AG10803 (cell line): ENCODE measurements around the gene DACH1.

ENCODE experiments used
- DNase-seq: peaks from one replicate; pipeline ENCODE4 v3.0.0; 2010; ENCODE audit warnings: low read depth
- H3K4me3 ChIP-seq: 2 replicates; pipeline ENCODE4 v1.5.1; 2011; ENCODE audit warnings: mild to moderate bottlenecking, low read length, control low read depth
- CTCF ChIP-seq: conservative IDR thresholded peaks from 2 replicates; pipeline ENCODE4 v1.5.1; 2011; ENCODE audit warnings: mild to moderate bottlenecking, low read length, control low read depth, inconsistent platforms

Gene DACH1

GRCh38 chr13:71492346-71492871 lies 374.6 kb downstream of the DACH1 start:
- H3K4me3 ChIP-seq, result no peak overlapping the region
- TF ChIP-seq CTCF, result no peak
- DNase-seq, result no peak

- H3K4me3 ChIP-seq, result no peak overlapping the region
- DNase-seq, result no peak
- no peak for TF ChIP-seq CTCF
These were observed 376.0 kb downstream of the DACH1 start for GRCh38 chr13:71491010-71491409.

- no peak overlapping the region for H3K4me3 ChIP-seq
- DNase-seq, result no peak
- TF ChIP-seq CTCF, result no peak
These were observed 378.0 kb downstream of the DACH1 start for GRCh38 chr13:71489041-71489440.

- TF ChIP-seq CTCF, result no peak
- DNase-seq, result no peak
- H3K4me3 ChIP-seq, result no peak overlapping the region
These were observed 378.8 kb downstream of the DACH1 start for GRCh38 chr13:71488201-71488600.

- no peak for DNase-seq
- no peak for TF ChIP-seq CTCF
- no peak overlapping the region for H3K4me3 ChIP-seq
These were observed 381.1 kb downstream of the DACH1 start for GRCh38 chr13:71485913-71486312.

GRCh38 chr13:71483733-71484132 lies 383.3 kb downstream of the DACH1 start:
- DNase-seq, result no peak
- no peak overlapping the region for H3K4me3 ChIP-seq
- no peak for TF ChIP-seq CTCF

GRCh38 chr13:71481501-71481900 lies 385.5 kb downstream of the DACH1 start:
- no peak for DNase-seq
- TF ChIP-seq CTCF, result no peak
- no peak overlapping the region for H3K4me3 ChIP-seq
